Effector memory CD4-positive, alpha-beta T cell (primary cell): ENCODE data around the gene PDCL2.

Experiments used
- DNase-seq, 3 donors: peaks; one replicate each; pipeline ENCODE4 v3.0.0-alpha.2; 2020
- H3K27ac ChIP-seq: 2 replicates; pipeline ENCODE4 v1.7.0; 2013; ENCODE audit warnings: mild to moderate bottlenecking, low read length, moderate library complexity; ENCODE audit not compliant: insufficient read depth, poor library complexity, severe bottlenecking
- H3K27me3 ChIP-seq: replicated peaks from 2 replicates; pipeline ENCODE4 v1.7.0; 2013; ENCODE audit warnings: mild to moderate bottlenecking, low read length; ENCODE audit not compliant: insufficient read depth, control insufficient read depth, poor library complexity, severe bottlenecking
- H3K36me3 ChIP-seq: 2 replicates; pipeline ENCODE4 v1.7.0; 2013; ENCODE audit warnings: mild to moderate bottlenecking, low read length, moderate library complexity; ENCODE audit not compliant: control insufficient read depth, insufficient read depth
- H3K4me1 ChIP-seq: 2 replicates; pipeline ENCODE4 v1.7.0; 2013; ENCODE audit warnings: low read length, mild to moderate bottlenecking; ENCODE audit not compliant: control insufficient read depth, insufficient read depth, poor library complexity, severe bottlenecking
- H3K4me3 ChIP-seq: 2 replicates; pipeline ENCODE4 v1.7.0; 2013; ENCODE audit warnings: low read length, low read depth, mild to moderate bottlenecking; ENCODE audit not compliant: insufficient read depth, poor library complexity, severe bottlenecking
- H3K9me3 ChIP-seq: 2 replicates; pipeline ENCODE4 v1.7.0; 2013; ENCODE audit warnings: mild to moderate bottlenecking, low read length, moderate library complexity; ENCODE audit not compliant: control insufficient read depth

PDCL2 gene

GRCh38 chr4:55524844-55525571 is 67.0 kb downstream of the PDCL2 start:
- Histone ChIP-seq H3K4me1 (no peaks in the 10 kb centered on the region), H3K27me3 (no peaks in the 10 kb centered on the region), H3K36me3 (no peaks in the 10 kb centered on the region), H3K9me3 (no peaks in the 10 kb centered on the region), H3K4me3 (no peak overlapping the region), H3K27ac (no peak overlapping the region)
- no peak for DNase-seq

- DNase-seq: no peak
- Histone ChIP-seq H3K4me1 (no peaks in the 10 kb centered on the region), H3K27me3 (no peaks in the 10 kb centered on the region), H3K9me3 (peaks cover 3% of the 10 kb centered on the region), H3K4me3 (no peak overlapping the region), H3K36me3 (peaks cover 3% of the 10 kb centered on the region), H3K27ac (no peak overlapping the region)
Measured at GRCh38 chr4:55518442-55518841, 73.6 kb downstream of the PDCL2 start.

DNA sequence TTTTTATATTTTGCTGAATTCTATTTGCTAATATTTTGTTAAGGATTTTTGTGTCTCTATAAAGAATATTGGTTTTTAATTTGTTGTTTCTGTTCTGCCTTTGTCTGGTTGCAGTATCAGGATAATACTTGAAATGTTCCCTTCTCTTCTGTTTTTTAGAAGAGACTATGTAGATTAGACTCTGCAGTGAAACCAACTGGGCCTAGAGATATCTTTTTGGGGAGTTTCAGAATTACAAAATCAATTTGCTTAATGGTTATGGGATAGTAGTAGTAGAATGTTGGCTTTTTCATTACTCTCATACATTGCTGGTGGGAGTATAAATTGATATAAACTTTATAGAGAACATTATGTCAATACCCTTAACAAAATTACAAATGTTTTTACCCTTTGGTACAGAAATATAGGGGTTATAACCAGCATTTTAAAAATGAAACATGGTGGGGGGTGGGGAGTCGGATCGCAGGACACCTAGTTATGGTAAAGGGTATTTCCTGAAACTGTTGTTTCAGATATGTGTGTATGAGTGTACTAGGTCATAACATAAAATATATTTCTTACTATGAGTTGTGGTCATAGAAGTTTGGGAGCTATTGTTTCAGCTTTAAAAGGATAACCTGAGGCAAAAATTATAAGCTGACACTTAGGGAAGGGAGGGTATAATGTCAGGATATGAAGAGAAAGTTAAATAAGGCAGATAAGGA is 74.4 kb downstream of the PDCL2 start:
- no peak for DNase-seq
- Histone ChIP-seq H3K27me3 (no peaks in the 10 kb centered on the region), H3K4me1 (no peaks in the 10 kb centered on the region), H3K4me3 (no peak overlapping the region), H3K9me3 (peaks cover 3% of the 10 kb centered on the region), H3K27ac (no peak overlapping the region), H3K36me3 (peaks cover 3% of the 10 kb centered on the region)

DNA sequence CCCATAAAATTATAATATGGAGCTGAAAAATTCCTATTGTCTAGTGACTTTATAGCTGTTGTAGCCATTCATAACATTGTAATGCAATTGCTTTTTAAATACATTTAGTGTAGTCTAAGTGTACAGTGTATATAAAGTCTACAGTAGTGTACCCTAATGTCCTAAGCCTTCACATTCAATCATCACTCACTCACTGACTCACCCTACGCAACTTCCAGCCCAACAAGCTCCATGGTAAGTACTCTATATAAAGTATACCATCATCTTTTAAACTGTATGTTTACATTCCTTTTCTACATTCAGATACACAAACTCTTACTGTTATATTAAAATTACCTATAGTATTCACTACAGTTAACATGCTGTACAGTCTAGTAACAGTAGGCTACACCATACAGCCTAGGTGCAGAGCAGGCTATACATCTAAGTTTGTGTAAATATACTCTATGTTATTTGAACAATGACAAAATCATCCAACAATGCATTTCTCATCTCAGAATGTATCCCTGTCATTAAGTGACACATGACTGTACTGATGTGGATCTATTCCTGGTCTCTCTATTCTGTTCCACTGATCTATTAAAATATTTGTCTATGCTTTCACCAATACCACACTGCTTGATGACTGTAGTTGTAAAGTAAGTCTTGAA is 79.0 kb downstream of the PDCL2 start:
- Histone ChIP-seq H3K27me3 (no peaks in the 10 kb centered on the region), H3K27ac (no peak overlapping the region), H3K4me3 (no peak overlapping the region), H3K36me3 (no peaks in the 10 kb centered on the region), H3K9me3 (no peaks in the 10 kb centered on the region), H3K4me1 (no peaks in the 10 kb centered on the region)
- no peak for DNase-seq

- H3K4me1 ChIP-seq: no peaks in the 10 kb centered on the region
- H3K9me3 ChIP-seq: no peaks in the 10 kb centered on the region
- no peak overlapping the region for H3K27ac ChIP-seq
- peaks cover 3% of the 10 kb centered on the region for H3K36me3 ChIP-seq
- H3K27me3 ChIP-seq: no peaks in the 10 kb centered on the region
- no peak overlapping the region for H3K4me3 ChIP-seq
- no peak for DNase-seq
Measured at GRCh38 chr4:55512077-55512476, 80.0 kb downstream of the PDCL2 start.

DNA sequence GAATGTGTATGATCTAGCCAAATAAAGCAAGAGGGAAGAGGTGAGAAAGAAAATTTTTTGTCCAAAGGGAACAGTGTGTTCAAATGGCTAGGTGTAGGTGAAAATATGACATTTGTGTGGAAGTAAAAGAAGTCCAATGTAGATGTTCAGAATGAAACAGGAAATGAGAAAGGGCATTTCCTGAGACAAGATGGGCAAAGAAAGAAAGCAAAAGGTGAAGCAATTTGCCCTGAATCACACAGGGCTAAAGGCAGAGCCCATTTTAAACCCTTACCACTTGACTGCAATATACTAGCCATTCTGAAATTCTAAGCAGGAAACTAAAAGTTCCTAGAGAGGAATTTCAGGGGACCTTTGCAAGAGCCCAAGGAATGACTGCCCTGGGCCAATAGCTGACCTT is 81.4 kb downstream of the PDCL2 start:
- Histone ChIP-seq H3K4me3 (no peak overlapping the region), H3K36me3 (peaks cover 6% of the 10 kb centered on the region), H3K27ac (no peak overlapping the region), H3K9me3 (no peaks in the 10 kb centered on the region), H3K4me1 (no peaks in the 10 kb centered on the region), H3K27me3 (no peaks in the 10 kb centered on the region)
- no peak for DNase-seq

DNA sequence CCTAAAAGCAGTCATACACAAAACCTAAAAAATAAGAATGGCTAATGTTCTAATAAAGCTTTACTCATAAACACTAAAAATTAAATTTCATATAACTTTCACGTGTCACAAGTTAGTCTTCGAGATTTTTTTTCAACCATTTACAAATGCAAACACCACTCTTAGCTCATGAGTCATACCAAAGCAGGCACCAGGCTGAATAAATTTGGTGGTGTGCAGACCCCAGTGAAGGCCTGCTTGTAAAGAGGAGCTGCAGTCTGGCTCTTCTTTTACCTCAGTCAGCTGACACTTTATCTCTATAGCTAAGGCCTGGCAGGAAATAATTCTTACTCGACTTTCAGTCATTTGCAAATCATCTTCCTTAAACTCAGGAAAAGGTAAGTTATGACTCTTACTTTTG is 82.8 kb downstream of the PDCL2 start:
- Histone ChIP-seq H3K36me3 (peaks cover 6% of the 10 kb centered on the region), H3K4me3 (no peak overlapping the region), H3K27ac (no peak overlapping the region), H3K9me3 (no peaks in the 10 kb centered on the region), H3K4me1 (no peaks in the 10 kb centered on the region), H3K27me3 (no peaks in the 10 kb centered on the region)
- no peak for DNase-seq

DNA sequence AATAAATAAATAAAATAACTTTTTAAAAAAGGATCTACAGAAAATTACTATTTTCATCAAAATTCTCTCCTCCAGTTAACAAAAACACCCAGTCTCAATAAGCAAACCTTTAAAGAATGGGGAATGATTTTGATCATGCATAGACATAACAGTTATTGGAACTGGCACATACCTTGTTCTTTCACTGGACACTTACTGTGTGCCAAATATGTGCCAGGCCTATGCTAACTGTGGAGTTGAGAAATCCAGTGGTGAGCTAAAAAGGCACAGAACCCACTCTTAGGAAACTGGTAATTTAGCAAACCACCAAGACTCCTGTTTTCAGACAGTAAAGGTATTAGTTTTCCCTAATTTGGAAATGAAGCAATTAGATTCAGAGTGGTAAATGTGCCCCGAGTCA is 84.4 kb downstream of the PDCL2 start:
- Histone ChIP-seq H3K27me3 (no peaks in the 10 kb centered on the region), H3K4me3 (no peak overlapping the region), H3K9me3 (no peaks in the 10 kb centered on the region), H3K36me3 (peaks cover 6% of the 10 kb centered on the region), H3K27ac (no peak overlapping the region), H3K4me1 (no peaks in the 10 kb centered on the region)
- DNase-seq: no peak
